Measurements from ENCODE around the gene OAS3.

Gene OAS3

GRCh38 chr12:113014565-113014964 lies 76.3 kb downstream of the OAS3 start:
- no peaks in the 10 kb centered on the region for H3K27me3 Mint-ChIP-seq (ENCODE audit: low read depth)
- no peak for DNase-seq (ENCODE audit: low spot score)
- H3K4me1 Mint-ChIP-seq (ENCODE audit: low read depth) = no peaks in the 10 kb centered on the region
- H3K4me3 Mint-ChIP-seq = no peak overlapping the region
- peaks cover 7% of the 10 kb centered on the region for H3K9me3 Mint-ChIP-seq
- no peak overlapping the region for H3K27ac Mint-ChIP-seq
- H3K36me3 Mint-ChIP-seq (ENCODE audit: low read depth) = peaks cover 26% of the 10 kb centered on the region

GRCh38 chr12:113016796-113017195 lies 78.5 kb downstream of the OAS3 start:
- H3K4me1 Mint-ChIP-seq (ENCODE audit: low read depth) = no peaks in the 10 kb centered on the region
- DNase-seq (ENCODE audit: low spot score) = no peak
- no peaks in the 10 kb centered on the region for H3K9me3 Mint-ChIP-seq

GRCh38 chr12:113019025-113019424 lies 80.8 kb downstream of the OAS3 start:
- peaks cover 3% of the 10 kb centered on the region for H3K27me3 Mint-ChIP-seq (ENCODE audit: low read depth)
- no peaks in the 10 kb centered on the region for H3K9me3 Mint-ChIP-seq
- peaks cover 5% of the 10 kb centered on the region for H3K4me1 Mint-ChIP-seq (ENCODE audit: low read depth)
- no peak for DNase-seq (ENCODE audit: low spot score)
- no peaks in the 10 kb centered on the region for H3K36me3 Mint-ChIP-seq (ENCODE audit: low read depth)
- H3K27ac Mint-ChIP-seq = no peak overlapping the region
- no peak overlapping the region for H3K4me3 Mint-ChIP-seq

More at GRCh38 chr12:113016796-113017195, 78.5 kb downstream of the OAS3 start:
- Mint-ChIP-seq H3K4me3 (no peak overlapping the region), H3K36me3 (ENCODE audit: low read depth) (peaks cover 4% of the 10 kb centered on the region), H3K27ac (no peak overlapping the region), H3K27me3 (ENCODE audit: low read depth) (peaks cover 3% of the 10 kb centered on the region)

GRCh38 chr12:113021500-113021899 lies 83.2 kb downstream of the OAS3 start:
- peaks cover 5% of the 10 kb centered on the region for H3K4me1 Mint-ChIP-seq (ENCODE audit: low read depth)
- no peaks in the 10 kb centered on the region for H3K9me3 Mint-ChIP-seq
- H3K4me3 Mint-ChIP-seq = no peak overlapping the region
- DNase-seq (ENCODE audit: low spot score) = no peak
- H3K27me3 Mint-ChIP-seq (ENCODE audit: low read depth) = peaks cover 3% of the 10 kb centered on the region
- H3K36me3 Mint-ChIP-seq (ENCODE audit: low read depth) = no peaks in the 10 kb centered on the region
- no peak overlapping the region for H3K27ac Mint-ChIP-seq
